OCI-LY1 (cell line): Measurements from ENCODE around the gene GGA2.
"Not testable (repeated sequence)": the region's sequence is repeated elsewhere in the genome, so short reads cannot be mapped to it uniquely, and the experiment has no call there.

Experiments
- H2AFZ ChIP-seq: fragments of 200-600 bp; sonication (generic), shearing (Covaris generic); 2 replicates; pipeline ENCODE4 v1.6.0; 2014; ENCODE audit warnings: antibody characterized with exemption, mild to moderate bottlenecking, low read length
- H3F3A ChIP-seq: fragments of 200-600 bp; sonication (generic), shearing (Covaris generic); 2 replicates; pipeline ENCODE4 v1.6.0; 2014; ENCODE audit warnings: mild to moderate bottlenecking, antibody characterized with exemption, low read length, moderate library complexity; ENCODE audit not compliant: insufficient read depth
- H3K27ac ChIP-seq: fragments of 200-600 bp; sonication (generic); 2 replicates; pipeline ENCODE4 v1.5.1; 2014; ENCODE audit warnings: low read length, mixed run types, mild to moderate bottlenecking, low read depth; ENCODE audit not compliant: poor library complexity, severe bottlenecking
- H3K27me3 ChIP-seq: fragments of 200-600 bp; sonication (generic); 2 replicates; pipeline ENCODE4 v1.6.0; 2014; ENCODE audit warnings: antibody characterized with exemption, mild to moderate bottlenecking, low read length, moderate library complexity; ENCODE audit not compliant: insufficient read depth
- H3K36me3 ChIP-seq: fragments of 200-600 bp; sonication (generic); 2 replicates; pipeline ENCODE4 v1.6.1; 2014; ENCODE audit warnings: mild to moderate bottlenecking, antibody characterized with exemption, low read length, moderate library complexity, mixed read lengths; ENCODE audit not compliant: insufficient read depth
- H3K4me1 ChIP-seq: fragments of 200-600 bp; sonication (generic); 2 replicates; pipeline ENCODE4 v1.5.1; 2014; ENCODE audit warnings: mild to moderate bottlenecking, low read length, moderate library complexity; ENCODE audit not compliant: insufficient read depth, severe bottlenecking
- H3K4me2 ChIP-seq: fragments of 200-600 bp; sonication (generic), shearing (Covaris generic); 2 replicates; pipeline ENCODE4 v1.6.1; 2014; ENCODE audit warnings: low read length
- H3K4me3 ChIP-seq: fragments of 200-600 bp; sonication (generic); 2 replicates; pipeline ENCODE4 v1.5.1; 2014; ENCODE audit warnings: low read length, low read depth, mild to moderate bottlenecking, mixed read lengths; ENCODE audit not compliant: poor library complexity, severe bottlenecking
- H3K79me2 ChIP-seq: fragments of 200-600 bp; shearing (Covaris generic); 2 replicates; pipeline ENCODE4 v1.6.1; 2016; ENCODE audit warnings: mixed run types, low read length, mixed read lengths; ENCODE audit not compliant: insufficient read depth
- H3K9ac ChIP-seq: fragments of 200-600 bp; sonication (generic), shearing (Covaris generic); 2 replicates; pipeline ENCODE4 v1.6.1; 2014; ENCODE audit warnings: mild to moderate bottlenecking, low read length, mixed read lengths
- H3K9me2 ChIP-seq: fragments of 200-600 bp; sonication (generic), shearing (Covaris generic); 2 replicates; pipeline ENCODE4 v1.6.1; 2014; ENCODE audit warnings: low read depth, mild to moderate bottlenecking, low read length, mixed read lengths
- H3K9me3 ChIP-seq: fragments of 200-600 bp; shearing (Covaris generic); 2 replicates; pipeline ENCODE4 v1.6.1; 2014; ENCODE audit warnings: low read length, mixed read lengths
- H4K20me1 ChIP-seq: fragments of 200-600 bp; sonication (generic), shearing (Covaris generic); 2 replicates; pipeline ENCODE4 v1.6.0; 2016; ENCODE audit warnings: mild to moderate bottlenecking, low read length; ENCODE audit not compliant: insufficient read depth
- CTCF ChIP-seq: fragments of 200-600 bp; sonication (generic), shearing (Covaris generic); IDR thresholded peaks from 2 replicates; pipeline ENCODE4 v1.5.1; 2017; ENCODE audit warnings: mild to moderate bottlenecking, antibody characterized with exemption, low read length, moderate library complexity, mixed read lengths
- EZH2 ChIP-seq: fragments of 200-600 bp; sonication (generic), shearing (Covaris generic); IDR thresholded peaks from 2 replicates; pipeline ENCODE4 v1.8.0; 2017; ENCODE audit warnings: borderline replicate concordance, mixed run types, mild to moderate bottlenecking, antibody characterized with exemption, low read length, moderate library complexity, mixed read lengths

GGA2 gene

DNA sequence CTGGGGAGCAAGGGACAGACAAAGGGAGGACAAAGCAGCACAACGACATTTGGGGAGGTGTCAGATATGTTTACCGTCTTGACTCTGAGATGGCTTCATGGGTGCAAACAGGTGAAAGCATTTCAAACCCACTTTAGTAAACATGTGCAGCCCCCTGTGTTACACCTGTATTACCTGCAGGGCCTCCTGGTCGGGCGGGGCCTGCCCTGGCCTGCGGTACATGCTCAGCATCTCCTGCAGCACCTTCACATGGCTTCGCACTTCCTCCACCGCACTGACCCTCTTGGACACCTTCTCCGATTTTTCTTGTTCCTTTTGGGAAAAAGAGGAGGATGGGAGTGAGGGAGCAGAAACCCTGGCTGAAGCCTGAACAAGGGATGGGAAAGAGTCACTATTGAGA is 24.5 kb downstream of the GGA2 start:
- no peaks in the 10 kb centered on the region for H3F3A ChIP-seq
- H3K4me3 ChIP-seq = no peak overlapping the region
- H3K4me2 ChIP-seq = no peak overlapping the region
- H3K9ac ChIP-seq = no peak overlapping the region
- no peaks in the 10 kb centered on the region for H3K27me3 ChIP-seq
- no peaks in the 10 kb centered on the region for H3K4me1 ChIP-seq
- no peaks in the 10 kb centered on the region for H3K9me3 ChIP-seq
- H3K36me3 ChIP-seq = peaks cover 100% of the 10 kb centered on the region
- no peaks in the 10 kb centered on the region; the same call in 1 of the 2 replicates for H4K20me1 ChIP-seq
- H3K79me2 ChIP-seq = no peaks in the 10 kb centered on the region
- no peak for TF ChIP-seq EZH2
- H2AFZ ChIP-seq = no peak overlapping the region
- H3K27ac ChIP-seq = no peak overlapping the region
- H3K9me2 ChIP-seq = no peaks in the 10 kb centered on the region

DNA sequence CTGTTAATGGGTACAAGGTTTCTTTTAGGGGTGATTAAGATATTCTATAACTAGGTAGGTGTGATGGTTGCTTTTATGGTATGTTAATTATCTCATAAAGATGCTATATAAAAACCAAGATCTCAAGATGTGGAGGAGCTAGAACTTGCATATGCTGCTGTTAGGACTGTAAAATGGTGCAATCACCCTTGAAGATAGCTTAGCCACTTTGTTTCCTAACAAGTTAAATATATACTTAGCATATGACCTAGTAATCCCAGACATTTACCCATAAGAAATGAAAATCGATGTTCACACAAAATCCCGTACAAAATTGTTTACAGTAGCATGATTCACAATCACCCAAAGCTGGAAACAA is 25.1 kb downstream of the GGA2 start:
- Histone ChIP-seq H4K20me1 (no peaks in the 10 kb centered on the region), H3K9me2 (no peaks in the 10 kb centered on the region), H3K4me1 (no peaks in the 10 kb centered on the region), H3K27ac (no peak overlapping the region), H3K36me3 (peaks cover 100% of the 10 kb centered on the region), H3K4me3 (no peak overlapping the region), H3K9me3 (no peaks in the 10 kb centered on the region), H2AFZ (no peak overlapping the region), H3K27me3 (no peaks in the 10 kb centered on the region), H3K4me2 (no peak overlapping the region), H3K9ac (no peak overlapping the region), H3F3A (no peaks in the 10 kb centered on the region), H3K79me2 (no peaks in the 10 kb centered on the region)
- TF ChIP-seq CTCF = no peak
- no peak for TF ChIP-seq EZH2

- Histone ChIP-seq H3K36me3 (peaks cover 100% of the 10 kb centered on the region), H3K4me3 (no peak overlapping the region), H4K20me1 (no peaks in the 10 kb centered on the region), H3K9me2 (no peaks in the 10 kb centered on the region), H3K27me3 (no peaks in the 10 kb centered on the region), H3K27ac (no peak overlapping the region), H2AFZ (no peak overlapping the region), H3K9me3 (no peaks in the 10 kb centered on the region), H3K4me2 (no peak overlapping the region), H3K79me2 (no peaks in the 10 kb centered on the region), H3K9ac (no peak overlapping the region), H3K4me1 (no peaks in the 10 kb centered on the region), H3F3A (no peaks in the 10 kb centered on the region)
- no peak for TF ChIP-seq CTCF
- no peak for TF ChIP-seq EZH2
Observed at GRCh38 chr16:23484510-23485256, 25.6 kb downstream of the GGA2 start.

- not testable (repeated sequence) for H3K79me2 ChIP-seq, H3K4me3 ChIP-seq, H2AFZ ChIP-seq, H3F3A ChIP-seq, H3K4me2 ChIP-seq, H3K4me1 ChIP-seq, H3K9me3 ChIP-seq, H3K9me2 ChIP-seq, H3K9ac ChIP-seq, H3K27me3 ChIP-seq, H4K20me1 ChIP-seq, H3K27ac ChIP-seq
- peaks cover 100% of the 10 kb centered on the region for H3K36me3 ChIP-seq
Observed at GRCh38 chr16:23483492-23483891, 26.8 kb downstream of the GGA2 start.
